ENCODE measurements around the gene LRRD1. TPM values are rescaled to one million over a fixed set of nuclear protein-coding genes. Genes with fewer than 3 reads are reported as not detected.
"Not testable (repeated sequence)": the region's sequence is repeated elsewhere in the genome, so short reads cannot be mapped to it uniquely, and the experiment has no call there.

Gene LRRD1
- polyA plus RNA-seq, 1 experiment, result not detected

DNA sequence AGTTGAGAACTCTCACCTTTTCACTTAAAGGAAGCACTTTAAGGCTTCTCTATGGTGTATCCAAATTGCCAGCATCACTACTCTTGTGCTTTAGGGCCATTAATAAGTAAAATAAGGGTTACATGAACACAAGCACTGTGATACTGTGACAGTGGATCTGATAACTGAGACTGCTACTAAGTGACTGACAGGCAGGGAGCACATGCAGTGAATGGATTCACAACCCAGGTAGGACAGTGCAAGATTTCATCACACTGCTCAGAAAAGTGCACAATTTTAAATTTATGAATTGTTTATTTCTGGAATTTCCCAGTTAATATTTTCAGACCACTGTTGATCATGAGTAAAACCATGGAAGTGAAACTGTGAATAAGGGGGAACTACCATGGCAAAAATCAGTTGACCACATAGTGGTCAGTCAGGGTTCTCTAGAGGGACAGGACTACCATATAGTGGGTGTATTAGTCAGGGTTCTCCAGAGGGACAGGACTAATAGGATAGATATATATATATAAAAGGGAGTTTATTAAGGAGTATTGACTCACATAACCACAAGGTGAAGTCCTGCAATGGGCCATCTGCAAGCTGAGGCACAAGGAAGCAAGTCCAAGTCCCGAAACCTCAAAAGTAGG, 23.7 kb downstream of the LRRD1 start:
- ChIA-PET POLR2A (no interaction called here), CTCF (no interaction called here)
- H3K27me3 ChIP-seq (ENCODE audit: control insufficient read depth, insufficient read depth, low read length), result no peaks in the 10 kb centered on the region
- no peaks in the 10 kb centered on the region for H3K36me3 ChIP-seq (ENCODE audit: control insufficient read depth, insufficient read depth, low read length)
- no peak for DNase-seq (ENCODE audit: low read depth)
- TF ChIP-seq, protein P1, sequence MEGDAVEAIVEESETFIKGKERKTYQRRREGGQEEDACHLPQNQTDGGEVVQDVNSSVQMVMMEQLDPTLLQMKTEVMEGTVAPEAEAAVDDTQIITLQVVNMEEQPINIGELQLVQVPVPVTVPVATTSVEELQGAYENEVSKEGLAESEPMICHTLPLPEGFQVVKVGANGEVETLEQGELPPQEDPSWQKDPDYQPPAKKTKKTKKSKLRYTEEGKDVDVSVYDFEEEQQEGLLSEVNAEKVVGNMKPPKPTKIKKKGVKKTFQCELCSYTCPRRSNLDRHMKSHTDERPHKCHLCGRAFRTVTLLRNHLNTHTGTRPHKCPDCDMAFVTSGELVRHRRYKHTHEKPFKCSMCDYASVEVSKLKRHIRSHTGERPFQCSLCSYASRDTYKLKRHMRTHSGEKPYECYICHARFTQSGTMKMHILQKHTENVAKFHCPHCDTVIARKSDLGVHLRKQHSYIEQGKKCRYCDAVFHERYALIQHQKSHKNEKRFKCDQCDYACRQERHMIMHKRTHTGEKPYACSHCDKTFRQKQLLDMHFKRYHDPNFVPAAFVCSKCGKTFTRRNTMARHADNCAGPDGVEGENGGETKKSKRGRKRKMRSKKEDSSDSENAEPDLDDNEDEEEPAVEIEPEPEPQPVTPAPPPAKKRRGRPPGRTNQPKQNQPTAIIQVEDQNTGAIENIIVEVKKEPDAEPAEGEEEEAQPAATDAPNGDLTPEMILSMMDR (IDR thresholded peaks at IDR 0.05; ENCODE audit: insufficient read depth, low read depth, low read length), result no peak
- no peak overlapping the region for H3K4me3 ChIP-seq (ENCODE audit: low read depth, low read length)

DNA sequence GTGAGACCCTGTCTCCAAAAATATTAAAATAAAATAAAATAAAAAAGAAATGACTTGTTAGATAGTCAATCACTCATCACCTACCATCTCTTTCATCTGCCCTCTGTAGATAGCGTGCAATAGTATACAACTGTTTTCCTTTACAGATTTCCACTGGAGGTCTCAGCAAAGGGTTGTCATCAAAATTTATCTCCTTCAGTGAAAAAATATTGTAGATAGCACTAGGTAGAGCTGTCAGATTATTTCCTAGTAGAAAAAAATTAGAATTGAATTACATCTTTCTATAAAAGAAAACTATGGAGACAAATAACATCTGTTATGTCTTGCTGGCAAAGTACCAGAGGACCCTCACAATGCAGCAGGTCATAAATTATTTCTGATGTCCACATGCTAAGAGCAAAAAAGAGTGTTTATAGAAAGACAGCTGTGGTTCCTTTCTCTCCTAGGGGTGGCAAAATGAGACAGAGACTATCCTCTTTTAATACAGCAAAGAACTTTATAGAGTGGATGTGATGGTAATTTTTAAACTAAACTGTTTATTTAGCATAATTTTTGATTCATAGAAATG, 28.4 kb downstream of the LRRD1 start:
- POLR2A ChIA-PET, result no interaction called here
- CTCF ChIA-PET, result interaction anchor here (0.6 to 0.9 kb wide), 2 partner anchors 14 to 490 kb away, joined by 3 read pairs; no protein-coding TSS in a partner anchor

DNA sequence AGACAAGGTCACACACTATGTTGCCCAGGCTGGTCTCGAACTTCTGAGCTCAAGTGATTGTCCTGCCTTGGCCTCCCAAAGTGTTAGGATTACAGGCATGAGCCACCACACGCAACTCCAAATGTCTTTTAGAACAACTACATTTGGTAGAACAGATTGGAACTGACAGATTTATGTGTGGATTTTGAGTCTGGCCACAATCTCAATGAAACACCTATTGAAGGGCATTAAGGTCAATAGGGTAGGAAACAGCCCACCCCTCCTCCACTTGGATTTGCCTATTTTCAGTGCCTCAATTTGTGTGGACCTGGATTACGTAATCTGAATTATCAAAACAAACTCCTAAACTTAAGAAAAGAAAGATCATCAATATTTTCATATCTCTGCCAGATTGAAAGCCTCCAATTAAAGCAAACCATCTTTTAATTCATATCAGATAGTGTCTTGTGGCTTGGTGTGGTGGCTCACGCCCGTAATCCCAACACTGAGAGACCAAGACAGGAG, 29.2 kb downstream of the LRRD1 start:
- ChIA-PET CTCF (no interaction called here), POLR2A (no interaction called here)
- TF ChIP-seq, protein P1 (IDR thresholded peaks at IDR 0.05; ENCODE audit: insufficient read depth, low read depth, low read length), result no peak
- Histone ChIP-seq H3K4me3 (ENCODE audit: low read depth, low read length) (no peak overlapping the region), H3K27me3 (ENCODE audit: control insufficient read depth, insufficient read depth, low read length) (no peaks in the 10 kb centered on the region), H3K36me3 (ENCODE audit: control insufficient read depth, insufficient read depth, low read length) (no peaks in the 10 kb centered on the region)
- no peak for DNase-seq (ENCODE audit: low read depth)

More for the DNA sequence above, 28.4 kb downstream of the LRRD1 start:
- Histone ChIP-seq H3K4me3 (ENCODE audit: low read depth, low read length) (no peak overlapping the region), H3K27me3 (ENCODE audit: control insufficient read depth, insufficient read depth, low read length) (no peaks in the 10 kb centered on the region), H3K36me3 (ENCODE audit: control insufficient read depth, insufficient read depth, low read length) (no peaks in the 10 kb centered on the region)
- TF ChIP-seq, protein P1 (IDR thresholded peaks at IDR 0.05; ENCODE audit: insufficient read depth, low read depth, low read length), result no peak
- DNase-seq (ENCODE audit: low read depth), result no peak

DNA sequence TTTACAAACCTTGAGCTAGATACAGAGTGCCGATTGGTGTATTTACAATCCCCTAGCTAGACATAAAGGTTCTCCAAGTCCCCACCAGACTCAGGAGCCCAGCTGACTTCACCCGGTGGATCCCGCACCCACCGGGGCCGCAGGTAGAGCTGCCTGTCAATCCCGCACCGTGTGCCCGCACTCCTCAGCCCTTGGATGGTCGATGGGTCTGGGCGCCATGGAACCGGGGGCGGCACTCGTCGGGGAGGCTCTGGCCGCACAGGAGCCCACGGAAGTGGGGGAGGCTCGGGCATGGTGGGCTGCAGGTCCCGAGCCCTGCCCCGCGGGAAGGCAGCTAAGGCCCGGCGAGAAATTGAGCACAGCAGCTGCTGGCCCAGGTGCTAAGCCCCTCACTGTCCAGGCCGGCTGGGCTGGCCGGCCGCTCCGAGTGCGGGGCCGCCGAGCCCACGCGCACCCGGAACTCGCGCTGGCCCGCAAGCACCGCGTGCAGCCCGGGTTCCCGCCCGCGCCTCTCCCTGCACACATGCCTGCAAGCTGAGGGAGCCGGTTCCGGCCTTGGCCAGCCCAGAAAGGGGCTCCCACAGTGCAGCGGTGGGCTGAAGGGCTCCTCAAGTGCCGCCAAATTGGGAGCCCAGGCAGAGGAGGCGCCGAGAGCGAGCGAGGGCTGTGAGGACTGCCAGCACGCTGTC, 35.6 kb downstream of the LRRD1 start:
- CTCF ChIA-PET, result interaction anchor here (1.0 to 1.2 kb wide), 3 partner anchors 10 to 36 kb away, joined by 3 read pairs; partner anchors contain the start of gene LRRD1
- H3K27me3 ChIP-seq (ENCODE audit: control insufficient read depth, insufficient read depth, low read length); DNase-seq (ENCODE audit: low read depth); POLR2A ChIA-PET; H3K4me3 ChIP-seq (ENCODE audit: low read depth, low read length); H3K36me3 ChIP-seq (ENCODE audit: control insufficient read depth, insufficient read depth, low read length): not testable (repeated sequence)

DNA sequence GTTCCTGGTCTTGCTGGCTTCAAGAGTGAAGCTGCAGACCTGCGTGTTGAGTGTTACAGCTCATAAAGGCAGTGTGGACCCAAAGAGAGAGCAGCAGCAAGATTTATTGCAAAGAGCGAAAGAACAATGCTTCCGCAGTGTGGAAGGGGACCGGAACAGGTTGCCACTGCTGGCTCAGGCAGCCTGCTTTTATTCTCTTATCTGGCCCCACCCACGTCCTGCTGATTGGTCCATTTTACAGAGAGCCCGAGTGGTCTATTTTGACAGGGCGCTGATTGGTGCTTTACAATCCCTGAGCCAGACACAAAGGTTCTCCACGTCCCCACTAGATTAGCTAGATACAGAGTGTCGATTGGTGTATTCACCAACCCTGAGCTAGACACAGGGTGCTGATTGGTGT, 36.2 kb downstream of the LRRD1 start:
- DNase-seq (ENCODE audit: low read depth); H3K27me3 ChIP-seq (ENCODE audit: control insufficient read depth, insufficient read depth, low read length); H3K4me3 ChIP-seq (ENCODE audit: low read depth, low read length); H3K36me3 ChIP-seq (ENCODE audit: control insufficient read depth, insufficient read depth, low read length); POLR2A ChIA-PET: not testable (repeated sequence)
- CTCF ChIA-PET, result interaction anchor here (0.9 to 1.6 kb wide), 3 partner anchors 10 to 305 kb away, joined by 3 read pairs; partner anchors contain the start of gene GATAD1

DNA sequence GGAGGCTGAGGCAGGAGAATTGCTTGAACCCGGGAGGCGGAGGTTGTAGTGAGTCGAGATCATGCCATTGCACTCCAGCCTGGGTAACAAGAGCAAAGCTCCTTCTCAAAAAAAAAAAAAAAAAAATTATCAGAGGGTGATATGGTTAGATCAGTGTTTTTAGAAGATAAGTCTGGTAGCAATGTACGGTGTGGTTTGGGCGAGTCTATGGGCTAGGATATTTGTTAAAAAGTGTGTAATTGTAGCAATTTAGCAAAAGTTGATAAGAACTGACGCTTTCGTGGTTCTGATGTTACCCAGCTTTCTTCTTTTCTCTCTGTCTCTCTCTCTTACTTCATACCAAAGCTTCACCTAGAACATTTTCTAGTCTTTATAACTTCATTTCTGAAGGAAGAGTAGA, 37.8 kb downstream of the LRRD1 start:
- no peaks in the 10 kb centered on the region; the same call in 1 of the 2 replicates for H3K27me3 ChIP-seq (ENCODE audit: control insufficient read depth, insufficient read depth, low read length)
- TF ChIP-seq, protein P1 (IDR thresholded peaks at IDR 0.05; ENCODE audit: insufficient read depth, low read depth, low read length), result no peak
- ChIA-PET POLR2A (no interaction called here), CTCF (interaction anchor here (1.6 kb wide), 1 partner anchor 306 kb away, joined by 3 read pairs; the partner anchor contains the start of gene GATAD1)
- no peak overlapping the region for H3K4me3 ChIP-seq (ENCODE audit: low read depth, low read length)
- DNase-seq (ENCODE audit: low read depth), result no peak
- H3K36me3 ChIP-seq (ENCODE audit: control insufficient read depth, insufficient read depth, low read length), result no peaks in the 10 kb centered on the region

All from BJ (cell line).